ENCODE measurements around the gene HTR2B. TPM values are rescaled to one million over a fixed set of nuclear protein-coding genes. Genes with fewer than 3 reads are reported as not detected.
A peak's percentile ranks its signal among the peaks of the same experiment; 100 is the strongest.

The HTR2B gene
- total RNA-seq, 1 donor from 2014 or later: 2.6 TPM

DNA sequence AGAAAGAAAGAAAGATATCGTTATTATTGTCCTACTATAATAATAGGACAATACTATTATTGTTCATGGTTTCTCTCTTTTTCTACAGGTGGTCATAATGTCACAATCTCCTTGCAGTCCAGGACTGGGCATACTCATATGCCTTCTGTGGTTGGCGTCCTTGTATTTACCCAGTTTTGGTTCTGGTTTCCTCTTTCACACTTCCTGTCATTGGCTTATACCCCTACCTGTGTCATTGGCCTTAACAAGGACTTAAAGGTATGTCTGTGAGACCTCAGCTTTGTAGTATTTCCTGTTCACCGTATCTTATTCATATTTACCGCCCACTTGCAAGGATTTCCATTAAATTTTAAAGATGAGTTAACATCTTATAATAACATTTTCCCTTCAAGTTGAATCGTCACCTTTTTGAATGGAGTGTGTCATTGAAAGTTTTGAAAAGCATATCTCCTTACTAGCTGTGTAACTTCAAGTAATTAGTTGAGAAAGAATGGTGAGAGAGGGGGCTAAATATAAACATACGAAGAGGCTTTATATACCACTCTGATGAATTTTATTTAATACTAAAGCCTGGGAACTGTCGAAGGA is 36.5 kb upstream of the HTR2B start:
- no peak for DNase-seq
- Histone ChIP-seq H3K4me3 (no peak overlapping the region), H3K27me3 (no peaks in the 10 kb centered on the region), H3K4me1 (peaks cover 16% of the 10 kb centered on the region), H3K27ac (peak overlapping the region; percentile 38), H3K9me3 (no peaks in the 10 kb centered on the region), H3K36me3 (peaks cover 23% of the 10 kb centered on the region)
- ATAC-seq: no peak
- intact Hi-C loops (cut with DNase I): no loop called here
- no peak for TF ChIP-seq CTCF (IDR thresholded peaks at IDR 0.05)

DNA sequence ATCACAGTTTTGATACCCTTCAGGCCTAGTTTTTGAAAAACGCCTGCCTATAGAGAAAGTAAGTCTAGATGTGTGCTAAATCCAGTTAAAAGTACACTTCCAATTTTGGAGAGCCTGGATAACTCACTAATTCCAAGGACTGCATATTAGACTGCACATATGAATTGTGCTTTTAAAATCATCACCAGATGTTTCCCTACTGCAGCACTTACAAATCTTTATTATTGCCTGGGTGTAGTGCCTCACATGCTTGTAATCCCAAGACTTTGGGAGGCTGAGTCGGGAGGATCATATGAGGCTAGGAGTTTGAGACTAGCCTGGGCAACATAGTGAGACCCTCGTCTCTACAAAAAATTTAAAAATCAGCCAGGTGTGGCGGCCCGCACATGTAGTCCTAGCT is 35.9 kb upstream of the HTR2B start:
- no peaks in the 10 kb centered on the region for H3K27me3 ChIP-seq
- no peak for TF ChIP-seq CTCF (IDR thresholded peaks at IDR 0.05)
- intact Hi-C loops (cut with DNase I): no loop called here

DNA sequence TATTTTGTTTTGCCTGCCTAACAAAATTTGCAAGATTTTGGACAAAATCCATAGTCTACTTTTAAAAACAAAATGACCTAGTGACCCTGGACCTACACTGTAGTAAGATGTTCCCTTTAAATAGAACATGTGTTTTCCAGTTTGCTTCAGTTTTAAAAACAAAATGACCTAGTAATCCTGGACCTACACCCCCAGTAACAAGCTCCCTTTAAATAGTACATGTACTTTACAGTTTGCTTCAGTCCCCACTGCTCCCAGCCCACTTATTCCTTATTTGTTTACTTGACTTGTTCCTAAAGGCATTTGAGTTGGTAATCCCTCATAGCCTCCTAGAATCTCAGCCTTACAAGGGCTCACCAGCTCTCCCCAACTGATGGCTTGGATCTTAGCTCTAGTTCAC is 34.5 kb upstream of the HTR2B start:
- ATAC-seq (no peak), DNase-seq (no peak)
- Histone ChIP-seq H3K27ac (no peak overlapping the region), H3K9me3 (no peaks in the 10 kb centered on the region), H3K27me3 (no peaks in the 10 kb centered on the region), H3K4me1 (peaks cover 16% of the 10 kb centered on the region), H3K4me3 (no peak overlapping the region), H3K36me3 (peaks cover 13% of the 10 kb centered on the region)
- no peak for TF ChIP-seq CTCF (IDR thresholded peaks at IDR 0.05)
- intact Hi-C loops (cut with DNase I): no loop called here

More for the DNA sequence above, 35.9 kb upstream of the HTR2B start:
- Histone ChIP-seq H3K36me3 (peaks cover 17% of the 10 kb centered on the region), H3K9me3 (no peaks in the 10 kb centered on the region), H3K4me1 (peaks cover 16% of the 10 kb centered on the region), H3K27ac (peak overlapping the region; percentile 38), H3K4me3 (no peak overlapping the region)
- DNase-seq: no peak
- no peak for ATAC-seq

- no peaks in the 10 kb centered on the region for H3K27me3 ChIP-seq
- ATAC-seq (no peak), DNase-seq (no peak)
- no peak for TF ChIP-seq CTCF (IDR thresholded peaks at IDR 0.05)
- H3K4me3 ChIP-seq: no peak overlapping the region
- no peaks in the 10 kb centered on the region for H3K9me3 ChIP-seq
- peaks cover 56% of the 10 kb centered on the region for H3K36me3 ChIP-seq
- no peak overlapping the region for H3K27ac ChIP-seq
- H3K4me1 ChIP-seq: no peaks in the 10 kb centered on the region
- intact Hi-C loops (cut with DNase I): no loop called here
Observed at GRCh38 chr2:231152800-231153557, 28.1 kb upstream of the HTR2B start.

DNA sequence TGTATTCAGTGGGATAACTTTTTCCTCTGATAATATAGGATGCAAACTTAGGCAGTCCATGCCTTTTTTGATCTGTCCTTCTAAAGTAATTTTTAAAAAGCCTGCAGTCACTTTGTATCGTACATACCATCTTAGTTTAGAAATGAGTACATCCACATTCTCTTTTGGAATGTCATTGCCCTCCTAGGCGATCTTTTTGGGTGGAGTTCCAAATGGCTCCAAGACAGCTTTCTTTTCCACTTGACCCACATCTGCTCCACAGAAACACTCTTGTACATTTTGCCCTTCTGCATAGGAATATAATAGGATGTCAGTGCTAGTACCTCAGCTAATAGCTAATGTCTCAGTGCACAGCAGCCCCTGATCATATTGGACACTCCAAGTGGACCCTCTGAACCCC is 21.8 kb upstream of the HTR2B start:
- no peak overlapping the region for H3K4me3 ChIP-seq
- ATAC-seq (no peak), DNase-seq (no peak)
- intact Hi-C loops (cut with DNase I): no loop called here
- H3K27me3 ChIP-seq: no peaks in the 10 kb centered on the region
- no peak overlapping the region for H3K27ac ChIP-seq
- no peak for TF ChIP-seq CTCF (IDR thresholded peaks at IDR 0.05)
- H3K9me3 ChIP-seq: no peaks in the 10 kb centered on the region
- H3K4me1 ChIP-seq: no peaks in the 10 kb centered on the region
- H3K36me3 ChIP-seq: peaks cover 41% of the 10 kb centered on the region
